Peyer's patch (tissue), 4 donors: ENCODE results near the gene PKP3.

ENCODE experiments used
- POLR2A ChIP-seq, 2 donors: fragments of 450-650 bp; IDR thresholded peaks; one replicate each; pipeline ENCODE4 v1.5.1; 2017; ENCODE audit warnings: antibody characterized with exemption in 2 of 2, mild to moderate bottlenecking in 2 of 2, moderate library complexity in 2 of 2
- TF ChIP-seq, protein P1 (sequence below), 6 experiments: fragments of 450-650 bp in 4 of 6; fragments of 200-600 bp in 2 of 6; sonication (generic) in 1 of 6; IDR thresholded peaks; one replicate each; pipeline ENCODE4 v1.5.1; 2017 to 2019; ENCODE audit warnings: antibody characterized with exemption in 6 of 6, mild to moderate bottlenecking in 3 of 6, moderate library complexity in 1 of 6

DNA sequence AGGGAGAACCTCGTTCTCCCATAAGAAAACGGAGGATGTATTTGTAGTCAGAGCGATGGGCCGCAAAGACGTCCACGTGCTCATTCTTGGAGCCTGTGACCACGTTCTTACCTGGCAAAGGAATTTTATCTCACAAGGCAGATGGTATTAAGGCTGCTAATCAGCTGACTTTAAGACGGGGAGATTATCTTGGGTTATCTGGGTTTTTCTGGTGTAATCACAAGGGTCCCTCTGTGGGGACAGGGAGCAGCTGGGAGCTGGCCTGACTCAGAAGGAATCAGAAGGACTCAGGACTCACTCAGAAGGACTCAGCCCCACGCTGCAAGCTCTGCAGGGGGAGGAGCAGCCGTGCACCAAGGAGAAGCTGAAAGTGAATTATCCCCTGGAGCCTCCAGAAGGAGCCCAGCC is 28.2 kb downstream of the PKP3 start:
- TF ChIP-seq, protein P1, sequence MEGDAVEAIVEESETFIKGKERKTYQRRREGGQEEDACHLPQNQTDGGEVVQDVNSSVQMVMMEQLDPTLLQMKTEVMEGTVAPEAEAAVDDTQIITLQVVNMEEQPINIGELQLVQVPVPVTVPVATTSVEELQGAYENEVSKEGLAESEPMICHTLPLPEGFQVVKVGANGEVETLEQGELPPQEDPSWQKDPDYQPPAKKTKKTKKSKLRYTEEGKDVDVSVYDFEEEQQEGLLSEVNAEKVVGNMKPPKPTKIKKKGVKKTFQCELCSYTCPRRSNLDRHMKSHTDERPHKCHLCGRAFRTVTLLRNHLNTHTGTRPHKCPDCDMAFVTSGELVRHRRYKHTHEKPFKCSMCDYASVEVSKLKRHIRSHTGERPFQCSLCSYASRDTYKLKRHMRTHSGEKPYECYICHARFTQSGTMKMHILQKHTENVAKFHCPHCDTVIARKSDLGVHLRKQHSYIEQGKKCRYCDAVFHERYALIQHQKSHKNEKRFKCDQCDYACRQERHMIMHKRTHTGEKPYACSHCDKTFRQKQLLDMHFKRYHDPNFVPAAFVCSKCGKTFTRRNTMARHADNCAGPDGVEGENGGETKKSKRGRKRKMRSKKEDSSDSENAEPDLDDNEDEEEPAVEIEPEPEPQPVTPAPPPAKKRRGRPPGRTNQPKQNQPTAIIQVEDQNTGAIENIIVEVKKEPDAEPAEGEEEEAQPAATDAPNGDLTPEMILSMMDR (IDR thresholded peaks at IDR 0.05), result no peak
- TF ChIP-seq POLR2A (IDR thresholded peaks at IDR 0.05), result no peak
